Activated CD8-positive, alpha-beta T cell treated with anti-CD3 and anti-CD28 coated beads for 36 hours (primary cell): ENCODE measurements around the gene BCDIN3D. TPM values are rescaled to one million over a fixed set of nuclear protein-coding genes. Genes with fewer than 3 reads are reported as not detected.

Experiments used
- ATAC-seq: fragments of 200-7000 bp; cut with Tn5 transposase; one replicate; pipeline ENCODE4 v1.10.0; 2021; ENCODE audit warnings: mild to moderate bottlenecking, moderate library complexity
- CTCF ChIA-PET: fragments of 350-600 bp; sonication (Branson Sonifier 250); formaldehyde crosslinking; loops from one replicate; lab custom pipeline; 2021; ENCODE audit warnings: antibody characterized with exemption; lab: Charles Lee
- POLR2A ChIA-PET: fragments of 350-600 bp; sonication (Branson Sonifier 250); formaldehyde crosslinking; loops from one replicate; lab custom pipeline; 2021; ENCODE audit warnings: antibody characterized with exemption; lab: Charles Lee
- DNase-seq: peaks from one replicate; pipeline ENCODE4 v3.0.0-alpha.2; 2020
- H3K27ac Mint-ChIP-seq: one replicate; pipeline ENCODE4 v1.8.0; 2021; ENCODE audit warnings: mild to moderate bottlenecking, mixed read lengths
- H3K27me3 Mint-ChIP-seq: one replicate; pipeline ENCODE4 v1.8.0; 2021; ENCODE audit warnings: mixed read lengths
- H3K36me3 Mint-ChIP-seq: one replicate; pipeline ENCODE4 v1.8.0; 2021; ENCODE audit warnings: low read depth, mixed read lengths
- H3K4me1 Mint-ChIP-seq: one replicate; pipeline ENCODE4 v1.8.0; 2021; ENCODE audit warnings: low read depth, mixed read lengths
- H3K4me3 Mint-ChIP-seq: one replicate; pipeline ENCODE4 v1.8.0; 2021; ENCODE audit warnings: mild to moderate bottlenecking, moderate library complexity, mixed read lengths
- H3K9me3 Mint-ChIP-seq: one replicate; pipeline ENCODE4 v1.8.0; 2021; ENCODE audit warnings: mixed read lengths
- intact Hi-C: fragments of 100-400 bp; cut with micrococcal nuclease; formaldehyde crosslinking; loops from one replicate; pipeline ENCODE4 v1.10.0; 2022
- total RNA-seq, 2 experiments: library from RNA; stranded (reverse); gene quantifications; one replicate each; pipeline ENCODE4 v1.2.3, GENCODE V29; 2021
- TF ChIP-seq, protein P1 (sequence below): fragments of 200-600 bp; IDR thresholded peaks from one replicate; pipeline ENCODE4 v1.8.0; 2022; ENCODE audit warnings: antibody characterized with exemption, mild to moderate bottlenecking

Gene BCDIN3D
- total RNA-seq, 2 experiments from 2014 or later: 5.0 to 5.3 TPM

DNA sequence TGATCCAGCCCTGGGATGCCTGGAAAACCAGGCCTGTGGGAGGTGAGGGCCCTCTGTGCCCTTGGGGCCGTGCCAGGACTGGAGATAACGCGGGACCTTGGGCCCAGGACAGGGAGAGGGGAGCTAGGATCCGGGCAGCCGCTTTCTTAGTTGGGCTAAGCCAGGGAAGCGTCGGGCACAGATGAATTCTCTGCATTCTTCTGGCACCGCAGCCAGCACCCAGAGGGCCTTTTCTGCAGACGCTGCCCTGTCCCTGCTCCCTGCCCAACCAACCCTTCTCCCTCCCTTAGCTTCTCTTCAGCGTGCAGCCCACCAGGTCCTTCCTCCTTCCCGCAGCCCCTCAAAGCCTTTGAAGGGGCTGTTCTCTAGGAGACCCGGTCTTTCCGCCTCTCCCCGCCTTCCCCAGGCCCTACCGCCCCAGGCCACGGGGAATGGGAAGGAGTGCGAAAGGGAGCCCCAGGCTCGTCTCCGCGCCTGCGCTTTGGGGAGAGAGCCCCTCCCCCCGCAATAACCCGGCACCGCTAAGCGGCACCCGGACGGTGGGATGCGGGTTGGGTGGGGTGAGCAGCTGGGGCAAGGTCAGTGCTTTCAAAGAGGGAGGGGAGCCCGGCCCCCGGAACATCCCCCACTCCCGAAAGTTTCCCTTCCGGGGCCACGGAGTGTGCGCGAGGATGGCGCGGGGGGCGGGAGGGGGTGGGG is 15.4 kb downstream of the BCDIN3D start:
- peak; percentile 37 for DNase-seq
- Mint-ChIP-seq H3K4me3 (peak overlapping the region; percentile 90), H3K36me3 (peaks cover 4% of the 10 kb centered on the region), H3K27ac (no peak overlapping the region), H3K27me3 (no peaks in the 10 kb centered on the region), H3K9me3 (no peaks in the 10 kb centered on the region), H3K4me1 (peaks cover 29% of the 10 kb centered on the region)
- ATAC-seq: no peak
- TF ChIP-seq, protein P1, sequence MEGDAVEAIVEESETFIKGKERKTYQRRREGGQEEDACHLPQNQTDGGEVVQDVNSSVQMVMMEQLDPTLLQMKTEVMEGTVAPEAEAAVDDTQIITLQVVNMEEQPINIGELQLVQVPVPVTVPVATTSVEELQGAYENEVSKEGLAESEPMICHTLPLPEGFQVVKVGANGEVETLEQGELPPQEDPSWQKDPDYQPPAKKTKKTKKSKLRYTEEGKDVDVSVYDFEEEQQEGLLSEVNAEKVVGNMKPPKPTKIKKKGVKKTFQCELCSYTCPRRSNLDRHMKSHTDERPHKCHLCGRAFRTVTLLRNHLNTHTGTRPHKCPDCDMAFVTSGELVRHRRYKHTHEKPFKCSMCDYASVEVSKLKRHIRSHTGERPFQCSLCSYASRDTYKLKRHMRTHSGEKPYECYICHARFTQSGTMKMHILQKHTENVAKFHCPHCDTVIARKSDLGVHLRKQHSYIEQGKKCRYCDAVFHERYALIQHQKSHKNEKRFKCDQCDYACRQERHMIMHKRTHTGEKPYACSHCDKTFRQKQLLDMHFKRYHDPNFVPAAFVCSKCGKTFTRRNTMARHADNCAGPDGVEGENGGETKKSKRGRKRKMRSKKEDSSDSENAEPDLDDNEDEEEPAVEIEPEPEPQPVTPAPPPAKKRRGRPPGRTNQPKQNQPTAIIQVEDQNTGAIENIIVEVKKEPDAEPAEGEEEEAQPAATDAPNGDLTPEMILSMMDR: no peak
- intact Hi-C loops: no loop called here
- POLR2A ChIA-PET: interaction anchor here (0.6 to 1.5 kb wide), 4 partner anchors 16 to 86 kb away, joined by 3 to 6 read pairs (median 4); partner anchors contain the start of genes BCDIN3D and TMBIM6
- CTCF ChIA-PET: interaction anchor here (0.8 to 7.7 kb wide), 9 partner anchors 12 to 118 kb away, joined by 3 to 67 read pairs (median 9); partner anchors contain the start of gene TMBIM6

- ChIA-PET CTCF (interaction anchor here (0.8 to 7.7 kb wide), 6 partner anchors 13 to 140 kb away, joined by 3 to 67 read pairs (median 7); partner anchors contain the start of gene TMBIM6), POLR2A (interaction anchor here (0.6 kb wide), 1 partner anchor 43 kb away, joined by 3 read pairs; no protein-coding TSS in a partner anchor)
- Mint-ChIP-seq H3K9me3 (no peaks in the 10 kb centered on the region), H3K4me3 (peak overlapping the region; percentile 90), H3K27ac (no peak overlapping the region), H3K27me3 (no peaks in the 10 kb centered on the region), H3K4me1 (peaks cover 29% of the 10 kb centered on the region), H3K36me3 (peaks cover 4% of the 10 kb centered on the region)
- TF ChIP-seq, protein P1: no peak
- intact Hi-C loops: no loop called here
- ATAC-seq (no peak), DNase-seq (no peak)
Measured at GRCh38 chr12:49827051-49827400, 15.9 kb downstream of the BCDIN3D start.

DNA sequence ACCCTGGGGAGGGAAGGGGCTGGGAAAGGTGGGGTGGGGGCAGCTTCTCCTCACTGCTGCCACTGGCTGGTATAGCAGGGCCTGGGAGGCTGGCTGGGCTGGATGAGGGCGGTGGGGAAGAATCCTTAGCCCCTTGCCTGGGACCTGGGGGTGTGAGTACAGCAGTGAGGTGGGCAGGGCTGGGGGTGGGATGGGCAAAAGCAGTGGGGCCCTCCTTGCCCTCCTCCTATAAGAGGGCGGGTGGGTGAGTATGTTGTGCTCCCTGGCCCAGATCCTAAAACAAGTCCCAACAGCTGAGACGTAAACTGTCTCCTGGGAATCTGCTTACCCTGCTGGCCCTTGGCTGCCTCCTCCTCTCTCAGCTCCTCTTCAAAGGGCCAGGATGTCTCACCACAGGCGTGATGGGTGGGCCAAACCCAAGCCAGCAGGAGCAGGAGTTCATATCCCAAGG is 16.9 kb downstream of the BCDIN3D start:
- ATAC-seq: no peak
- CTCF ChIA-PET: interaction anchor here (1.0 to 7.7 kb wide), 5 partner anchors 14 to 141 kb away, joined by 3 to 67 read pairs (median 9); partner anchors contain the start of gene TMBIM6
- Mint-ChIP-seq H3K9me3 (no peaks in the 10 kb centered on the region), H3K27ac (no peak overlapping the region), H3K36me3 (peaks cover 4% of the 10 kb centered on the region), H3K27me3 (no peaks in the 10 kb centered on the region), H3K4me3 (no peak overlapping the region), H3K4me1 (peaks cover 39% of the 10 kb centered on the region)
- POLR2A ChIA-PET: interaction anchor here (0.6 to 0.9 kb wide), 3 partner anchors 15 to 84 kb away, joined by 3 to 4 read pairs (median 4); partner anchors contain the start of gene TMBIM6
- intact Hi-C loops: no loop called here
- DNase-seq: no peak
- TF ChIP-seq, protein P1: no peak

DNA sequence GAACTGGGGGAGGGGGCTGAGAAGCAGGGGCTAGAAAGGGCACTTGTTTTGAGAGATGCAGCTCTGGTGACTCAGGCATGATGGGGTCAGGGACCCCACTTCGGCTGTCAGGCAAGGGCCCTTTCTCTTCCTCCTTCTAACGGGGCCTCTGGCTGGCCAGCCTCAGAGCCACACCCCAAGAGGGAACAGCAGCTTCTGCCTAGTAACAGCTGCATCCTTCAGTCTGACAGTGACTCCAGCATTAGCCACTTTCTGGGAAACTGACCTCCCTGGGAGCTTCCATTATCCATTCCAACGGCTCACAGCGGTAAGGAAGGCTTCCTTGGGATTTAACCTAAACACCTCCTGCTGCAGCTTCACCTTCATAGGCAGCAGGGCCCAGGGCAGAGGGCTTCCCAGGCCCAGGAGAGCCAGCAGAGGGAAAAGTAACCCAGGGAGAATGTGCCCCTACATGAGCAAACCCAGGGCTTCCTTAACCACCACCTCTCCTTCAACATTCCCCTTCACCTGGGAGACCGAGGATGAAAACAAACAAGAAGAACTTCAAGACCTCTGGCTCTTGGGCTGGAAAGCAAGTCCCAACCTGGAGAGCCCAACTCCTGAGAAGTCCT is 17.4 kb downstream of the BCDIN3D start:
- CTCF ChIA-PET: interaction anchor here (0.9 to 7.7 kb wide), 5 partner anchors 14 to 84 kb away, joined by 3 to 67 read pairs (median 3); partner anchors contain the start of gene TMBIM6
- POLR2A ChIA-PET: interaction anchor here (0.6 to 0.9 kb wide), 2 partner anchors 79 to 84 kb away, joined by 4 read pairs; partner anchors contain the start of gene TMBIM6

More for the DNA sequence above, 17.4 kb downstream of the BCDIN3D start:
- Mint-ChIP-seq H3K4me1 (peaks cover 43% of the 10 kb centered on the region), H3K4me3 (no peak overlapping the region), H3K9me3 (no peaks in the 10 kb centered on the region), H3K27ac (no peak overlapping the region), H3K36me3 (peaks cover 4% of the 10 kb centered on the region), H3K27me3 (no peaks in the 10 kb centered on the region)
- DNase-seq (no peak), ATAC-seq (no peak)
- intact Hi-C loops: no loop called here
- TF ChIP-seq, protein P1: no peak
